Sigmoid colon (tissue), 4 donors: ENCODE data around the gene FGD3.

Experiments used
- POLR2A ChIP-seq, 2 donors: fragments of 450-650 bp; IDR thresholded peaks; one replicate each; pipeline ENCODE4 v1.6.1; 2016; ENCODE audit warnings: antibody characterized with exemption in 2 of 2, mild to moderate bottlenecking in 2 of 2, moderate library complexity in 2 of 2
- POLR2AphosphoS5 ChIP-seq, 4 donors: sonication (generic); formaldehyde crosslinking; IDR thresholded peaks; one replicate each; pipeline ENCODE4 v1.6.1; 2017; ENCODE audit warnings: antibody characterized with exemption in 4 of 4
- TF ChIP-seq, protein P1 (sequence below), 4 experiments: fragments of 450-650 bp in 3 of 4; fragments of 200-600 bp in 1 of 4; IDR thresholded peaks; one replicate each; pipeline ENCODE4 v1.5.1; 2016 to 2019; ENCODE audit warnings: antibody characterized with exemption in 4 of 4, mild to moderate bottlenecking in 3 of 4, moderate library complexity in 2 of 4

GRCh38 chr9:93057703-93058354, 110.5 kb downstream of the FGD3 start:
- TF ChIP-seq, protein P1, sequence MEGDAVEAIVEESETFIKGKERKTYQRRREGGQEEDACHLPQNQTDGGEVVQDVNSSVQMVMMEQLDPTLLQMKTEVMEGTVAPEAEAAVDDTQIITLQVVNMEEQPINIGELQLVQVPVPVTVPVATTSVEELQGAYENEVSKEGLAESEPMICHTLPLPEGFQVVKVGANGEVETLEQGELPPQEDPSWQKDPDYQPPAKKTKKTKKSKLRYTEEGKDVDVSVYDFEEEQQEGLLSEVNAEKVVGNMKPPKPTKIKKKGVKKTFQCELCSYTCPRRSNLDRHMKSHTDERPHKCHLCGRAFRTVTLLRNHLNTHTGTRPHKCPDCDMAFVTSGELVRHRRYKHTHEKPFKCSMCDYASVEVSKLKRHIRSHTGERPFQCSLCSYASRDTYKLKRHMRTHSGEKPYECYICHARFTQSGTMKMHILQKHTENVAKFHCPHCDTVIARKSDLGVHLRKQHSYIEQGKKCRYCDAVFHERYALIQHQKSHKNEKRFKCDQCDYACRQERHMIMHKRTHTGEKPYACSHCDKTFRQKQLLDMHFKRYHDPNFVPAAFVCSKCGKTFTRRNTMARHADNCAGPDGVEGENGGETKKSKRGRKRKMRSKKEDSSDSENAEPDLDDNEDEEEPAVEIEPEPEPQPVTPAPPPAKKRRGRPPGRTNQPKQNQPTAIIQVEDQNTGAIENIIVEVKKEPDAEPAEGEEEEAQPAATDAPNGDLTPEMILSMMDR (IDR thresholded peaks at IDR 0.05), result no peak
- TF ChIP-seq POLR2A (IDR thresholded peaks at IDR 0.05), result no peak
- no peak for TF ChIP-seq POLR2AphosphoS5 (IDR thresholded peaks at IDR 0.05)
